Ovary (tissue), 9 donors: ENCODE measurements around the gene FLOT1. TPM values are rescaled to one million over a fixed set of nuclear protein-coding genes. Genes with fewer than 3 reads are reported as not detected.

Experiments
- DNase-seq, 5 donors: peaks; one replicate each; pipeline ENCODE4 v3.0.0-alpha.2; 2019 to 2020
- H3K27ac ChIP-seq, 2 donors: fragments of 200-600 bp; one replicate each; pipeline versions ENCODE4 v1.5.1 to v1.8.0; 2019 to 2022
- H3K27me3 ChIP-seq: fragments of 200-600 bp; one replicate; pipeline ENCODE4 v1.8.0; 2022
- H3K36me3 ChIP-seq: fragments of 200-600 bp; sonication (generic); one replicate; pipeline ENCODE4 v1.5.1; 2019
- H3K4me1 ChIP-seq: one replicate; pipeline ENCODE4 v1.8.1; 2013; ENCODE audit warnings: mild to moderate bottlenecking, moderate library complexity; ENCODE audit not compliant: insufficient read depth
- H3K4me3 ChIP-seq: fragments of 200-600 bp; sonication (generic); one replicate; pipeline ENCODE4 v1.5.1; 2017
- H3K9me3 ChIP-seq, 2 donors: fragments of 200-600 bp in 1 of 2; sonication (generic) in 1 of 2; one replicate each; pipeline versions ENCODE4 v1.5.1 to v1.8.1; 2013 to 2019; ENCODE audit warnings: mild to moderate bottlenecking in 1 of 2, moderate library complexity in 1 of 2
- CTCF ChIP-seq, 3 donors: fragments of 450-650 bp in 2 of 3; fragments of 200-600 bp in 1 of 3; IDR thresholded peaks; one replicate each; pipeline versions ENCODE4 v1.5.1 to v1.8.0; 2016 to 2022; ENCODE audit warnings: antibody characterized with exemption in 3 of 3, mild to moderate bottlenecking in 1 of 3
- EP300 ChIP-seq: sonication (generic); formaldehyde crosslinking; IDR thresholded peaks from one replicate; pipeline ENCODE4 v1.6.1; 2017; ENCODE audit warnings: antibody characterized with exemption
- POLR2A ChIP-seq: fragments of 450-650 bp; IDR thresholded peaks from one replicate; pipeline ENCODE4 v1.6.1; 2017; ENCODE audit warnings: antibody characterized with exemption, mild to moderate bottlenecking, moderate library complexity
- WGBS, 3 donors: extraction: QIAGEN DNeasy Blood & Tissue Kit in 1 of 3; methylation state at CpG; one replicate each; pipeline versions ENCODE4 v1.1.5 to v1.1.7; 2013 to 2017; 5-methylcytosine and 5-hydroxymethylcytosine counted together
- intact Hi-C, 4 donors: fragments of 100-400 bp; cut with DNase I; formaldehyde crosslinking; loops; one replicate each; pipeline versions ENCODE4 v1.11.0 to v1.15.1; 2022 to 2023
- polyA plus RNA-seq, 2 donors: library from polyadenylated mRNA; stranded (reverse); fragments of 200-250 nt in 1 of 2; fragments of 350-450 nt in 1 of 2; fragmentation: Illumina TruSeq in 1 of 2; extraction: RNeasy Lipid Tissue Mini Kit (QIAGEN cat#74804) in 1 of 2; gene quantifications; one replicate each; pipeline ENCODE4 v1.2.3, GENCODE V29; 2013 to 2014
- total RNA-seq, 7 donors: library from RNA; depleted of rRNA in 2 of 7; stranded (reverse); fragments of >200 nt in 2 of 7; fragmentation: NEBNext Ultra II Directional in 3 of 7; extraction: Animal tissue kit (Norgen Biotek cat#: 25700) in 3 of 7; gene quantifications; one replicate each; pipeline versions ENCODE4 v1.1.0 to v1.2.4, GENCODE V29; 2016 to 2023
- donor health status: DM: no; HTN: no; CAD: no; lungs with moderate emphysema.
- donor health status: DM: no; HTN: no; CAD: no.
- donor health status: Bipolar disorder and iron deficiency.
- donor health status: DM: yes; HTN: yes; CAD: no.
- donor health status: DM: no; HTN: no; CAD: no.
- donor health status: DM: yes; HTN: yes; CAD: no.

The FLOT1 gene
- total and polyA plus RNA-seq, 9 donors, result 64.1 to 180 (median 124) TPM

- TF ChIP-seq EP300 (no peak), POLR2A (no peak), CTCF (IDR thresholded peaks at IDR 0.05) (no peak)
- Histone ChIP-seq H3K27me3 (no peaks in the 10 kb centered on the region), H3K4me1 (peaks cover 3% of the 10 kb centered on the region), H3K27ac (peak overlapping the region in 1 of 2 donors; percentile 51), H3K36me3 (no peaks in the 10 kb centered on the region), H3K4me3 (no peak overlapping the region), H3K9me3 (no peaks in the 10 kb centered on the region)
- no peak for DNase-seq
- WGBS, 3 donors, result 93 to 97% (median 95%) methylated on average over 3 of the region's 3 CpGs
- intact Hi-C loops, result no loop called here
Measured at GRCh38 chr6:30770592-30770991, 28.1 kb upstream of the FLOT1 start.

- Histone ChIP-seq H3K27ac (peak overlapping the region in 1 of 2 donors; percentile 51), H3K4me1 (peaks cover 3% of the 10 kb centered on the region), H3K27me3 (no peaks in the 10 kb centered on the region), H3K36me3 (no peaks in the 10 kb centered on the region), H3K9me3 (no peaks in the 10 kb centered on the region), H3K4me3 (no peak overlapping the region)
- DNase-seq, result no peak
- 43 to 48% (median 47%) methylated on average over 5 of the region's 5 CpGs for WGBS, 3 donors
- TF ChIP-seq EP300 (no peak), POLR2A (no peak), CTCF (IDR thresholded peaks at IDR 0.05) (no peak)
- intact Hi-C loops, result no loop called here
Measured at GRCh38 chr6:30769853-30770524, 27.5 kb upstream of the FLOT1 start.

GRCh38 chr6:30769088-30769852 is 26.8 kb upstream of the FLOT1 start:
- TF ChIP-seq EP300, result no peak
- TF ChIP-seq POLR2A, result no peak
- TF ChIP-seq CTCF (IDR thresholded peaks at IDR 0.05), result no peak
- DNase-seq, result peak; percentile 68 to 82 (median 75)
- no peaks in the 10 kb centered on the region for H3K36me3 ChIP-seq
- H3K27ac ChIP-seq, result peak overlapping the region in 1 of 2 donors; percentile 51
- no peak overlapping the region for H3K4me3 ChIP-seq
- WGBS, 3 donors, result 34 to 41% (median 38%) methylated on average over 16 of the region's 16 CpGs
- H3K4me1 ChIP-seq, result peaks cover 3% of the 10 kb centered on the region
- no peaks in the 10 kb centered on the region for H3K9me3 ChIP-seq
- intact Hi-C loops, result no loop called here
- H3K27me3 ChIP-seq, result no peaks in the 10 kb centered on the region

GRCh38 chr6:30768634-30769087 is 26.2 kb upstream of the FLOT1 start:
- no peaks in the 10 kb centered on the region for H3K9me3 ChIP-seq
- DNase-seq, result no peak
- no peaks in the 10 kb centered on the region for H3K27me3 ChIP-seq
- H3K27ac ChIP-seq, result no peak overlapping the region
- no peak overlapping the region for H3K4me3 ChIP-seq
- peaks cover 3% of the 10 kb centered on the region for H3K4me1 ChIP-seq
- no peak for TF ChIP-seq CTCF (IDR thresholded peaks at IDR 0.05)
- no peak for TF ChIP-seq EP300
- no peak for TF ChIP-seq POLR2A
- no peaks in the 10 kb centered on the region for H3K36me3 ChIP-seq
- 95 to 99% (median 95%) methylated on average over 4 of the region's 4 CpGs for WGBS, 3 donors
- intact Hi-C loops, result no loop called here
